Endodermal cell (in vitro differentiated cells): Measurements from ENCODE around the gene AOPEP. TPM values are rescaled to one million over a fixed set of nuclear protein-coding genes. Genes with fewer than 3 reads are reported as not detected.

Source experiments
- DNase-seq: peaks from one replicate; pipeline ENCODE4 v3.0.0-alpha.2; 2017
- H3K27ac ChIP-seq: 2 replicates; pipeline ENCODE4 v1.5.1; 2013; ENCODE audit warnings: mild to moderate bottlenecking, low read depth, low read length, moderate library complexity
- H3K27me3 ChIP-seq: 2 replicates; pipeline ENCODE4 v1.6.1; 2013; ENCODE audit warnings: mild to moderate bottlenecking, low read length, moderate library complexity; ENCODE audit not compliant: insufficient read depth, control insufficient read depth, poor library complexity, severe bottlenecking
- H3K36me3 ChIP-seq: 2 replicates; pipeline ENCODE4 v1.7.0; 2013; ENCODE audit warnings: mild to moderate bottlenecking, low read length, moderate library complexity; ENCODE audit not compliant: control insufficient read depth, insufficient read depth
- H3K4me1 ChIP-seq: one replicate; pipeline ENCODE4 v1.7.0; 2013; ENCODE audit warnings: low read length; ENCODE audit not compliant: control insufficient read depth, insufficient read depth
- H3K4me3 ChIP-seq: 2 replicates; pipeline ENCODE4 v1.5.1; 2013; ENCODE audit warnings: mild to moderate bottlenecking, low read length, moderate library complexity
- H3K9ac ChIP-seq: 2 replicates; pipeline ENCODE4 v1.6.1; 2013; ENCODE audit warnings: mild to moderate bottlenecking, low read length, moderate library complexity; ENCODE audit not compliant: poor library complexity, severe bottlenecking; ENCODE audit errors: extremely low read depth
- H3K9me3 ChIP-seq: 2 replicates; pipeline ENCODE4 v1.6.1; 2013; ENCODE audit warnings: mild to moderate bottlenecking, low read length, moderate library complexity; ENCODE audit not compliant: control insufficient read depth
- H3K27ac Mint-ChIP-seq: 2 replicates; pipeline ENCODE4 v1.8.0; 2020; ENCODE audit warnings: mixed read lengths
- H3K27me3 Mint-ChIP-seq: 2 replicates; pipeline ENCODE4 v1.8.0; 2021; ENCODE audit warnings: mild to moderate bottlenecking, mixed read lengths; ENCODE audit not compliant: insufficient read depth
- H3K36me3 Mint-ChIP-seq: 2 replicates; pipeline ENCODE4 v1.8.0; 2020; ENCODE audit warnings: low read depth, mixed read lengths
- H3K4me1 Mint-ChIP-seq: 2 replicates; pipeline ENCODE4 v1.8.0; 2020; ENCODE audit warnings: mixed read lengths
- H3K4me3 Mint-ChIP-seq: 2 replicates; pipeline ENCODE4 v1.8.0; 2020; ENCODE audit warnings: mild to moderate bottlenecking, moderate library complexity, mixed read lengths
- H3K9me3 Mint-ChIP-seq: 2 replicates; pipeline ENCODE4 v1.8.0; 2020; ENCODE audit warnings: mild to moderate bottlenecking, mixed read lengths
- CTCF ChIP-seq: fragments of 200-600 bp; sonication (generic); conservative IDR thresholded peaks from 2 replicates; pipeline ENCODE4 v1.5.0; 2021; ENCODE audit warnings: antibody characterized with exemption, mild to moderate bottlenecking
- WGBS, 2 experiments: methylation state at CpG; one replicate each; pipeline versions ENCODE4 v1.1.5 to v1.1.7; 2013; ENCODE audit warnings: missing lambda C conversion rate in 2 of 2, mixed read lengths in 1 of 2; ENCODE audit not compliant: insufficient coverage in 1 of 2, insufficient read length in 1 of 2; 5-methylcytosine and 5-hydroxymethylcytosine counted together
- total RNA-seq, 2 donors: library from RNA; stranded (reverse); fragmentation: NEBNext Ultra II Directional in 1 of 2; extraction: Animal tissue kit (Norgen Biotek cat#: 25700) in 1 of 2; gene quantifications; 2 replicates in 1 of 2; 3 replicates in 1 of 2; pipeline ENCODE4 v1.2.1, GENCODE V29; 2021

AOPEP gene
- total RNA-seq, 2 donors from 2014 or later = 23.4 to 33.7 TPM

GRCh38 chr9:94971378-94972131 lies 245.1 kb downstream of the AOPEP start:
- H3K36me3 ChIP-seq = no peaks in the 10 kb centered on the region
- no peak overlapping the region for H3K27ac ChIP-seq
- no peak overlapping the region for H3K4me3 Mint-ChIP-seq
- no peak for TF ChIP-seq CTCF
- 93 to 94% methylated on average over 13 of the region's 13 CpGs for WGBS, 2 experiments
- no peak overlapping the region for H3K9ac ChIP-seq
- no peaks in the 10 kb centered on the region for H3K9me3 Mint-ChIP-seq
- H3K4me1 ChIP-seq = peaks cover 8% of the 10 kb centered on the region
- no peaks in the 10 kb centered on the region for H3K27me3 Mint-ChIP-seq
- H3K27ac Mint-ChIP-seq = no peak overlapping the region
- H3K4me3 ChIP-seq = no peak overlapping the region
- H3K4me1 Mint-ChIP-seq = peaks cover 20% of the 10 kb centered on the region
- no peak for DNase-seq
- no peaks in the 10 kb centered on the region for H3K9me3 ChIP-seq
- peaks cover 13% of the 10 kb centered on the region for H3K36me3 Mint-ChIP-seq
- no peaks in the 10 kb centered on the region for H3K27me3 ChIP-seq

- no peak overlapping the region for H3K27ac Mint-ChIP-seq
- WGBS, 2 experiments = 87 to 92% methylated on average over 10 to 11 of the region's 11 CpGs
- H3K27me3 Mint-ChIP-seq = no peaks in the 10 kb centered on the region
- no peaks in the 10 kb centered on the region for H3K36me3 ChIP-seq
- H3K36me3 Mint-ChIP-seq = peaks cover 2% of the 10 kb centered on the region
- DNase-seq = no peak
- peaks cover 26% of the 10 kb centered on the region for H3K4me1 Mint-ChIP-seq
- H3K27me3 ChIP-seq = no peaks in the 10 kb centered on the region
- peak overlapping the region; percentile 9 for H3K27ac ChIP-seq
- H3K9me3 ChIP-seq = no peaks in the 10 kb centered on the region
- H3K4me1 ChIP-seq = peaks cover 8% of the 10 kb centered on the region
- TF ChIP-seq CTCF = no peak
- no peaks in the 10 kb centered on the region for H3K9me3 Mint-ChIP-seq
- no peak overlapping the region for H3K4me3 ChIP-seq
- no peak overlapping the region for H3K4me3 Mint-ChIP-seq
- no peak overlapping the region for H3K9ac ChIP-seq
Measured at GRCh38 chr9:94973451-94973941, 247.0 kb downstream of the AOPEP start.

- Mint-ChIP-seq H3K4me1 (peaks cover 26% of the 10 kb centered on the region), H3K27ac (no peak overlapping the region), H3K4me3 (no peak overlapping the region), H3K9me3 (no peaks in the 10 kb centered on the region), H3K27me3 (no peaks in the 10 kb centered on the region), H3K36me3 (no peaks in the 10 kb centered on the region)
- Histone ChIP-seq H3K4me1 (peaks cover 8% of the 10 kb centered on the region), H3K27ac (no peak overlapping the region), H3K27me3 (no peaks in the 10 kb centered on the region), H3K9me3 (no peaks in the 10 kb centered on the region), H3K9ac (no peak overlapping the region), H3K36me3 (no peaks in the 10 kb centered on the region), H3K4me3 (no peak overlapping the region)
- WGBS, 2 experiments = 89 to 97% methylated on average over 8 to 10 of the region's 10 CpGs
- no peak for TF ChIP-seq CTCF
- no peak for DNase-seq
Measured at GRCh38 chr9:94974154-94974879, 247.8 kb downstream of the AOPEP start.
